Lower lobe of right lung (tissue), 2 donors: ENCODE results near the gene POC1B. TPM values are rescaled to one million over a fixed set of nuclear protein-coding genes. Genes with fewer than 3 reads are reported as not detected.

Experiments
- ATAC-seq, 2 donors: fragments of 200-7000 bp; cut with Tn5 transposase; one replicate each; pipeline ENCODE4 v1.9.1; 2020 to 2022; ENCODE audit warnings: mild to moderate bottlenecking in 2 of 2, moderate library complexity in 2 of 2
- DNase-seq: peaks from one replicate; pipeline ENCODE4 v3.0.0-alpha.2; 2020
- H3K27ac ChIP-seq: fragments of 200-600 bp; one replicate; pipeline ENCODE4 v1.8.0; 2022
- H3K27me3 ChIP-seq: fragments of 200-600 bp; one replicate; pipeline ENCODE4 v1.8.0; 2022; ENCODE audit warnings: low read depth
- H3K36me3 ChIP-seq: fragments of 200-600 bp; one replicate; pipeline ENCODE4 v1.8.0; 2022; ENCODE audit warnings: mild to moderate bottlenecking
- H3K4me1 ChIP-seq: fragments of 200-600 bp; one replicate; pipeline ENCODE4 v1.8.0; 2022
- H3K4me3 ChIP-seq: fragments of 200-600 bp; one replicate; pipeline ENCODE4 v1.8.0; 2022; ENCODE audit warnings: mild to moderate bottlenecking
- H3K9me3 ChIP-seq: fragments of 200-600 bp; one replicate; pipeline ENCODE4 v1.8.0; 2022
- intact Hi-C: fragments of 100-400 bp; cut with DNase I; formaldehyde crosslinking; loops from one replicate; pipeline ENCODE4 v1.11.0; 2022
- total RNA-seq: library from RNA; stranded (reverse); fragmentation: NEBNext Ultra II Directional; extraction: Animal tissue kit (Norgen Biotek cat#: 25700); gene quantifications from one replicate; pipeline ENCODE4 v1.2.1, GENCODE V29; 2021
- TF ChIP-seq, protein P1 (sequence below): fragments of 200-600 bp; IDR thresholded peaks from one replicate; pipeline ENCODE4 v1.8.0; 2022; ENCODE audit warnings: antibody characterized with exemption, mild to moderate bottlenecking
- donor health status: DM: no; HTN: yes; CAD: no; lungs with severe emphysema.

POC1B gene
- total RNA-seq, 1 donor from 2014 or later, result 15.5 TPM

DNA sequence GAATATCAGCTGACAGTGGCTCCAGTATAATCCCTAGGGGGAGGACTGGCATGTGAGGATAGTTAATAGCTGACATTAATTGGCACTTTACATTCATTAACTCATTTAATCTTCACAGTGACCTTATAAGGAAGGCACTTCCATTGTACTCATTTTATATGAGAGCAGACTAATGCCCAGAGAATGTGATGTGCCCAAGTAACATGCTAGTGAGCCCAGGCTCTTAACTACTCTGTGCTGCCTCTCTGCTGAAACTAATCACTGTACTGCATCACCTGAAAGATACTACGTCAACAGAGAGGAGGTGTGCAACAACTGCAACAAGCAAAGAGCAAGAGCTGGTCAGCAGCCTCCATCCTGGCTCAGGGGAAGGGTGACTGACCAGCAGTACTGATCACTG, 41.4 kb downstream of the POC1B start:
- no peaks in the 10 kb centered on the region for H3K4me1 ChIP-seq
- intact Hi-C loops, result no loop called here
- no peak for ATAC-seq
- H3K36me3 ChIP-seq, result peaks cover 28% of the 10 kb centered on the region
- no peaks in the 10 kb centered on the region for H3K9me3 ChIP-seq
- no peak for DNase-seq
- H3K4me3 ChIP-seq, result no peak overlapping the region
- H3K27me3 ChIP-seq, result no peaks in the 10 kb centered on the region
- no peak overlapping the region for H3K27ac ChIP-seq
- TF ChIP-seq, protein P1, sequence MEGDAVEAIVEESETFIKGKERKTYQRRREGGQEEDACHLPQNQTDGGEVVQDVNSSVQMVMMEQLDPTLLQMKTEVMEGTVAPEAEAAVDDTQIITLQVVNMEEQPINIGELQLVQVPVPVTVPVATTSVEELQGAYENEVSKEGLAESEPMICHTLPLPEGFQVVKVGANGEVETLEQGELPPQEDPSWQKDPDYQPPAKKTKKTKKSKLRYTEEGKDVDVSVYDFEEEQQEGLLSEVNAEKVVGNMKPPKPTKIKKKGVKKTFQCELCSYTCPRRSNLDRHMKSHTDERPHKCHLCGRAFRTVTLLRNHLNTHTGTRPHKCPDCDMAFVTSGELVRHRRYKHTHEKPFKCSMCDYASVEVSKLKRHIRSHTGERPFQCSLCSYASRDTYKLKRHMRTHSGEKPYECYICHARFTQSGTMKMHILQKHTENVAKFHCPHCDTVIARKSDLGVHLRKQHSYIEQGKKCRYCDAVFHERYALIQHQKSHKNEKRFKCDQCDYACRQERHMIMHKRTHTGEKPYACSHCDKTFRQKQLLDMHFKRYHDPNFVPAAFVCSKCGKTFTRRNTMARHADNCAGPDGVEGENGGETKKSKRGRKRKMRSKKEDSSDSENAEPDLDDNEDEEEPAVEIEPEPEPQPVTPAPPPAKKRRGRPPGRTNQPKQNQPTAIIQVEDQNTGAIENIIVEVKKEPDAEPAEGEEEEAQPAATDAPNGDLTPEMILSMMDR, result no peak

DNA sequence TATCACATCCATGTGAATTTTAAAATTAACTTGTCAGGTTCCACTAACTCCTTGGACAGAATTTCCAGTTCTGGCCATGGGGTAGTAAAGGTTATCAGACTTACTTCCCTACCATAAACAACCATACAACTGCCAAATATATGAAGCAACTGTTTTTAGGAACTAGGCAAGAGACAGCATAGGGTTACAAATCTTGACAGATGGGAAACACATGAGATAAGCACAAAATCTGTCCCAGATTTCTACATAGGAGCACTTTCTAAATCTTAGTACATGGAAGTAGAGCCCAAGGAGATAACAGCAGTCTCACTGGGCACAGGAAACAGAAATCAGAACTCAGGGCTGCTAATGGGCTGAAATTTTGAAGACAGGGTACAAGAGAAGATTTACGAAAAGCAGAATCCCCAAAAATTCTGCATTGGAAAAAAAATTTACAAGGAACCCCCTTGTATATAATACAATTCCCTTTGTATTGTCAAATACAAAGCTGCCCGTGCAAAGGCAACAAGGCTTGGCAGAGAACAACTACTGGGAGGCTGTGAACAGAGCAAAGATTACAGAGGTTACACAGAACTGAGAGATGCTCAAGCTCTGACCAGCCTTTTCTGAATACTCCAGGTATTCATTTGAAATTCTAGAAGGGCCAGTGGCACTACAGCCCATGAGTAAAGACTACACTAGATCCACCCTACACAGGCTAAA, 44.5 kb downstream of the POC1B start:
- DNase-seq (no peak), ATAC-seq (no peak)
- intact Hi-C loops, result no loop called here
- Histone ChIP-seq H3K27me3 (no peaks in the 10 kb centered on the region), H3K9me3 (no peaks in the 10 kb centered on the region), H3K4me1 (peaks cover 8% of the 10 kb centered on the region), H3K4me3 (no peak overlapping the region), H3K27ac (no peak overlapping the region), H3K36me3 (peaks cover 16% of the 10 kb centered on the region)
- TF ChIP-seq, protein P1, result no peak

DNA sequence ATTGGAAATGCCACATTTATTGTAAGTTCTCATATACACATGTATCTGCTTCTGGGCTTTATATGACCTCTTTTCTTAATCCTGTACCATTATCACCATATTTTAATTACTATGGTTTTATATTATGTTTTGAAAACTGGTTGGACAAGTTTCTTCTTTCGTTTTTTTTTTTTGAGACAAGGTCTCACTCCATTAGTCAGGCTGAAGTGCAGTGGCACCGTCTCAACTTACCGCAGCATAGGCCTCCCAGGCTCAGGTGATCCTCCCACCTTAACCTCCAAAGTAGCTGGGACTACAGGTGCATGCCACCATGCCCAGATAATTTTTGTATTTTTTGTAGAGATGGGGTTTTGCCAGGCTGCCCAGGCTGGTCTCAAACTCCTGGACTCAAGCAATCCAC, 45.9 kb downstream of the POC1B start:
- DNase-seq, result no peak
- ATAC-seq, result no peak
- Histone ChIP-seq H3K27ac (no peak overlapping the region), H3K36me3 (peaks cover 6% of the 10 kb centered on the region), H3K27me3 (no peaks in the 10 kb centered on the region), H3K4me3 (no peak overlapping the region), H3K9me3 (no peaks in the 10 kb centered on the region), H3K4me1 (peaks cover 8% of the 10 kb centered on the region)
- intact Hi-C loops, result loop anchor here (10.0 kb wide), 1 partner anchor 45 kb away; the partner anchor contains the start of genes GALNT4 and POC1B
- TF ChIP-seq, protein P1, result no peak

DNA sequence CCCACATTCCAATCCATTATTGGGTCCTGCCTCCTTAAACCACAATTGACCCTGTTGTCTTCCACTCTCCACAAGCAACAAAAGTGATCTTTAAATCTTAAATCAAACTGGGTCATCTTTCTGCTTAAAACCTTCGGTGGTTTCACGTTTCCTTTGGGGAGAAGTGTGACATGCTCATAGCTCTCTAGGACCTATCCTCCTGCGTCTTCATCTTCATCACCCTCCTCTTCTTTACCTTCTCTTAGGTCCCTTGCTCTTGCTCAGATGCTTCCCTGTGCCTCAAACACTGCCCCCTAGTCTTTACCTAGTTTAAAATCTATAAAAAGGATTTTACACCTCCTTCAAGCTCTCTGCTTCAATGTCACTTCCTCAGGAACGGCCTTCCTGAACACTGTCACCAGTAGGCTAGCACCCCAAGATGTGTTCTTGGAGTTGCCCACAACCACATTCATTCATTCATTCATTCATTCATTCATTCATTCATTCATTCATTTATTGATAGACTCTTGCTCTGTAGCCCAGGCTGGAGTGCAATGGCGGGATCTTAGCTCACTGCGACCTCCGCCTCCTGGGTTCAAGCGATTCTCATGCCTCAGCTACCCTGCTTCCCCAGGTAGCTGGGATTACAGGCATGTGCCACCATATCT, 48.1 kb downstream of the POC1B start:
- no peak overlapping the region for H3K27ac ChIP-seq
- intact Hi-C loops, result loop anchor here (10.0 kb wide), 1 partner anchor 47 kb away; the partner anchor contains the start of genes GALNT4 and POC1B

DNA sequence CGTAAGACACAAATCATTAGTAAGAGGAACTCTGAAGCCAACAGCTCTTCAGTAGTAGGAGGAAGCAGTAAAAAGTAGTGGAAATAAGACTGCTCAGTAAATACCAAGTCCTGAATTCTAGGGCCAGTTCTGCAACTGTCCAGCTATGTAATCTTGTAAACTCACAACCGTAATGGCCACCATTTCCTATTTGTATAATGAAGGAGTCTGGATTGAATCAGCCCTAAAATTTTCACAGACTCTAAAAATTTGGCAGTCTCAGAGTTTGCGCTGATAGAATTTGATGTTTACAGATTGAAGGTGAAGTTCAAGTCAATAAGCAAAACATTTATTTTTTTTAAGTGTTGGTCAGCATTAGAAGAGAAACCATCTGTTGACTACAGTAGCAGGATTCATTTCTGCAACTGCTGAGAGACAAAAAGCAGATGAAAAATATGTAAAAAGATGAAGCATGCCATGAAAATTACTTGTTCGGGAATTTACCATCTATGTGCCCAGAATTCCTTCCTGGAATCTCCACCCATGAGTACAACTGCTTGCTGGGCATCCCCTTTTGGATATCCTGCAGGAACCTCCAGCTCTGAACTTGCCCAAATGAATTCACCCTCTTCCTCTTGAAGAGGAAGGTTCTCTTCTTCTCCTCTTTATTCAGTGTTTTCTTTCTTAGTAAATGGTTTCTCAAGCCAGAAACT, 48.8 kb downstream of the POC1B start:
- intact Hi-C loops, result loop anchor here (10.0 kb wide), 1 partner anchor 48 kb away; the partner anchor contains the start of genes GALNT4 and POC1B
- DNase-seq (no peak), ATAC-seq (no peak)
- no peak overlapping the region for H3K4me3 ChIP-seq
- H3K4me1 ChIP-seq, result peaks cover 8% of the 10 kb centered on the region
- TF ChIP-seq, protein P1, result no peak
- no peaks in the 10 kb centered on the region for H3K9me3 ChIP-seq
- no peaks in the 10 kb centered on the region for H3K27me3 ChIP-seq
- H3K27ac ChIP-seq, result no peak overlapping the region
- H3K36me3 ChIP-seq, result no peaks in the 10 kb centered on the region

More for the DNA sequence above, 48.1 kb downstream of the POC1B start:
- no peak for DNase-seq
- no peaks in the 10 kb centered on the region for H3K27me3 ChIP-seq
- H3K36me3 ChIP-seq, result no peaks in the 10 kb centered on the region
- no peak for ATAC-seq
- TF ChIP-seq, protein P1, result no peak
- H3K4me1 ChIP-seq, result peaks cover 8% of the 10 kb centered on the region
- H3K9me3 ChIP-seq, result no peaks in the 10 kb centered on the region
- no peak overlapping the region for H3K4me3 ChIP-seq
